Ishikawa (cell line): ENCODE measurements around the gene APOA5.

ENCODE experiments used
- CEBPB ChIP-seq: IDR thresholded peaks from 2 replicates; pipeline ENCODE4 v1.6.1; 2012
- CREB1 ChIP-seq: IDR thresholded peaks from 2 replicates; pipeline ENCODE4 v1.6.1; 2012; ENCODE audit warnings: low read depth
- EGR1 ChIP-seq: IDR thresholded peaks from 2 replicates; pipeline ENCODE4 v1.6.1; 2012
- EP300 ChIP-seq: IDR thresholded peaks from 2 replicates; pipeline ENCODE4 v1.6.1; 2012; ENCODE audit warnings: borderline replicate concordance
- FOXM1 ChIP-seq: IDR thresholded peaks from 2 replicates; pipeline ENCODE4 v1.6.1; 2012; ENCODE audit warnings: low read depth, borderline replicate concordance
- MAX ChIP-seq: IDR thresholded peaks from 2 replicates; pipeline ENCODE4 v1.6.1; 2012
- NFIC ChIP-seq: IDR thresholded peaks from 2 replicates; pipeline ENCODE4 v1.6.1; 2012
- RAD21 ChIP-seq: IDR thresholded peaks from 2 replicates; pipeline ENCODE4 v1.6.1; 2012; ENCODE audit warnings: low read depth
- REST ChIP-seq: IDR thresholded peaks from 2 replicates; pipeline ENCODE4 v1.6.1; 2012; ENCODE audit warnings: low read depth, mild to moderate bottlenecking
- TAF1 ChIP-seq: IDR thresholded peaks from 2 replicates; pipeline ENCODE4 v1.6.1; 2012; ENCODE audit warnings: low read depth, mild to moderate bottlenecking
- TCF12 ChIP-seq: IDR thresholded peaks from 2 replicates; pipeline ENCODE4 v1.6.1; 2012; ENCODE audit warnings: low read depth
- TEAD4 ChIP-seq: IDR thresholded peaks from 2 replicates; pipeline ENCODE4 v1.6.1; 2012
- YY1 ChIP-seq: IDR thresholded peaks from 2 replicates; pipeline ENCODE4 v1.6.1; 2012; ENCODE audit warnings: low read depth
- ZBTB7A ChIP-seq: IDR thresholded peaks from 2 replicates; pipeline ENCODE4 v1.6.1; 2012; ENCODE audit warnings: low read depth
- TF ChIP-seq, protein P1 (sequence below): IDR thresholded peaks from 2 replicates; pipeline ENCODE4 v1.6.1; 2012

The APOA5 gene

GRCh38 chr11:116819049-116819448 lies 27.4 kb upstream of the APOA5 start:
- TF ChIP-seq EP300 (no peak), MAX (no peak), TAF1 (no peak), TEAD4 (no peak), RAD21 (no peak), ZBTB7A (no peak), CEBPB (no peak), TCF12 (no peak), EGR1 (no peak), CREB1 (no peak), REST (no peak), YY1 (no peak), FOXM1 (no peak)
- TF ChIP-seq, protein P1, sequence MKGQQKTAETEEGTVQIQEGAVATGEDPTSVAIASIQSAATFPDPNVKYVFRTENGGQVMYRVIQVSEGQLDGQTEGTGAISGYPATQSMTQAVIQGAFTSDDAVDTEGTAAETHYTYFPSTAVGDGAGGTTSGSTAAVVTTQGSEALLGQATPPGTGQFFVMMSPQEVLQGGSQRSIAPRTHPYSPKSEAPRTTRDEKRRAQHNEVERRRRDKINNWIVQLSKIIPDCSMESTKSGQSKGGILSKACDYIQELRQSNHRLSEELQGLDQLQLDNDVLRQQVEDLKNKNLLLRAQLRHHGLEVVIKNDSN = no peak

GRCh38 chr11:116814502-116814901 lies 22.8 kb upstream of the APOA5 start:
- TF ChIP-seq ZBTB7A (no peak), RAD21 (no peak), EP300 (no peak), REST (no peak), TEAD4 (no peak), CREB1 (no peak), FOXM1 (no peak), EGR1 (no peak), TCF12 (no peak), MAX (no peak), NFIC (no peak)
- TF ChIP-seq, protein P1 = no peak

GRCh38 chr11:116813781-116814471 lies 22.2 kb upstream of the APOA5 start:
- TF ChIP-seq TEAD4 (no peak), YY1 (no peak), CEBPB (no peak), TCF12 (no peak), NFIC (no peak), CREB1 (no peak), EP300 (no peak), EGR1 (no peak), MAX (no peak), TAF1 (no peak), FOXM1 (no peak), RAD21 (no peak), ZBTB7A (no peak)
- TF ChIP-seq, protein P1 = no peak

DNA sequence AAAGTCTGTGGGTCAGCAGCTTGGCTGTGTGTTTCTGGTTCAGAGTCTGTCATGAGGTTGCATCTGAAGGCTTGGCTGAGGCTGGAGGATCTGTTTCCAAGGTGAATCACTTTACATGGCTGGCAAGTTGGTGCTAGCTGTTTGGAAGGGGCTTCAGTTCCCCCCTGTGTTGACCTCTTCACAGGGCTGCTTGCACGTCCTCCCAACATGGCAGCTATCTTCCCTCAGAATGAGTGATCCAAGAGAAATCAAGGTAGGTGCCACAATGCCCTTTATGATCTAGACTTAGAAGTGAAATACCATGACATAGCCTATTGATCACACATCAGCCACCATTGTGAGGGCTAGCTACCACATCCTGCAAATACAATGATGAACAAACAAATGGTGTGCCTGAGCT lies 21.5 kb upstream of the APOA5 start:
- TF ChIP-seq TEAD4 (no peak), TAF1 (no peak), YY1 (no peak), CREB1 (no peak), RAD21 (no peak), TCF12 (no peak), REST (no peak), NFIC (no peak), EGR1 (no peak), FOXM1 (no peak), MAX (no peak), ZBTB7A (no peak)
- TF ChIP-seq, protein P1 = no peak
